PC-9 (cell line): ENCODE data around the gene AGBL4. TPM values are rescaled to one million over a fixed set of nuclear protein-coding genes. Genes with fewer than 3 reads are reported as not detected.

Source experiments
- BruUV-seq: library from RNA; stranded (reverse); fragments of 400-500 nt; replicated peaks from 2 replicates; lab custom pipeline; 2021; lab: Mats Ljungman, UMichigan
- CTCF ChIA-PET: fragments of 300-600 bp; sonication (Branson Sonifier 250); formaldehyde crosslinking; loops from one replicate; lab custom pipeline; 2022; ENCODE audit warnings: antibody characterized with exemption; lab: Charles Lee
- POLR2A ChIA-PET: fragments of 300-600 bp; sonication (Branson Sonifier 250); formaldehyde crosslinking; loops from one replicate; lab custom pipeline; 2022; ENCODE audit warnings: antibody characterized with exemption; ENCODE audit not compliant: unreplicated experiment; lab: Charles Lee
- DNase-seq, 2 experiments: peaks; one replicate each; pipeline versions ENCODE4 v3.0.0 to v3.0.0-alpha.2; 2015 to 2022; ENCODE audit warnings: mixed read lengths in 1 of 2
- H2AFZ ChIP-seq: fragments of 200-600 bp; sonication (generic); 2 replicates; pipeline ENCODE4 v1.8.1; 2017; ENCODE audit warnings: antibody characterized with exemption
- H3F3A ChIP-seq: fragments of 200-600 bp; sonication (generic); 2 replicates; pipeline ENCODE4 v1.8.1; 2017; ENCODE audit warnings: antibody characterized with exemption, mild to moderate bottlenecking, low read depth; ENCODE audit not compliant: insufficient read depth
- H3K27ac ChIP-seq: fragments of 200-600 bp; sonication (generic); 2 replicates; pipeline ENCODE4 v1.6.1; 2016; ENCODE audit warnings: mixed run types
- H3K27me3 ChIP-seq: fragments of 200-600 bp; sonication (generic); 2 replicates; pipeline ENCODE4 v1.6.1; 2016; ENCODE audit warnings: low read depth, mixed run types; ENCODE audit not compliant: insufficient read depth
- H3K36me3 ChIP-seq: fragments of 200-600 bp; sonication (generic); 2 replicates; pipeline ENCODE4 v1.6.1; 2016; ENCODE audit warnings: low read depth, mixed run types
- H3K4me1 ChIP-seq: fragments of 200-600 bp; sonication (generic); replicated peaks from 2 replicates; pipeline ENCODE4 v1.6.1; 2016; ENCODE audit warnings: mixed run types; ENCODE audit not compliant: insufficient read depth
- H3K4me2 ChIP-seq: fragments of 200-600 bp; sonication (generic); 2 replicates; pipeline ENCODE4 v1.6.1; 2017; ENCODE audit warnings: mixed run types
- H3K4me3 ChIP-seq: fragments of 200-600 bp; sonication (generic); 2 replicates; pipeline ENCODE4 v1.6.1; 2016; ENCODE audit warnings: mixed run types
- H3K79me2 ChIP-seq: fragments of 200-600 bp; sonication (generic); 2 replicates; pipeline ENCODE4 v1.6.1; 2017; ENCODE audit warnings: low read depth, mixed run types
- H3K9me2 ChIP-seq: fragments of 200-600 bp; sonication (generic); 2 replicates; pipeline ENCODE4 v1.8.1; 2017; ENCODE audit warnings: mild to moderate bottlenecking; ENCODE audit not compliant: insufficient read depth
- H3K9me3 ChIP-seq: fragments of 200-600 bp; sonication (generic); 2 replicates; pipeline ENCODE4 v1.8.1; 2016; ENCODE audit warnings: low read depth; ENCODE audit not compliant: insufficient read depth
- H4K20me1 ChIP-seq: fragments of 200-600 bp; sonication (generic); 2 replicates; pipeline ENCODE4 v1.8.1; 2017; ENCODE audit not compliant: insufficient read depth
- CTCF ChIP-seq: fragments of 200-600 bp; sonication (generic); conservative IDR thresholded peaks from 2 replicates; pipeline ENCODE4 v1.6.1; 2017; ENCODE audit warnings: mixed run types, antibody characterized with exemption, mild to moderate bottlenecking, moderate library complexity
- EZH2 ChIP-seq: fragments of 200-600 bp; sonication (generic); IDR thresholded peaks from 2 replicates; pipeline ENCODE4 v1.8.0; 2017; ENCODE audit warnings: antibody characterized with exemption, low read depth
- intact Hi-C: fragments of 100-400 bp; cut with micrococcal nuclease; formaldehyde crosslinking; loops from one replicate; pipeline ENCODE4 v1.10.0; 2022; ENCODE audit not compliant: unreplicated experiment
- total RNA-seq: library from RNA; stranded (reverse); gene quantifications from 2 replicates; pipeline ENCODE4 v1.2.3, GENCODE V29; 2021

AGBL4 gene
- total RNA-seq, 1 experiment from 2014 or later: not detected

GRCh38 chr1:48596046-48596445 is 1427.7 kb downstream of the AGBL4 start:
- Histone ChIP-seq H3K27ac (no peak overlapping the region), H2AFZ (no peak overlapping the region), H3K9me3 (no peaks in the 10 kb centered on the region), H3K9me2 (no peaks in the 10 kb centered on the region), H3K4me2 (no peak overlapping the region), H3K36me3 (no peaks in the 10 kb centered on the region), H4K20me1 (no peaks in the 10 kb centered on the region), H3F3A (no peaks in the 10 kb centered on the region), H3K4me1 (no peaks in the 10 kb centered on the region), H3K4me3 (no peak overlapping the region), H3K27me3 (peaks cover 12% of the 10 kb centered on the region; the same call in 1 of the 2 replicates), H3K79me2 (no peaks in the 10 kb centered on the region)
- TF ChIP-seq EZH2 (no peak), CTCF (no peak)
- no peak for DNase-seq
- intact Hi-C loops: no loop called here
- CTCF ChIA-PET: no interaction called here
- POLR2A ChIA-PET: no interaction called here
- no TSS peak for BruUV-seq

GRCh38 chr1:48595613-48596012 is 1428.1 kb downstream of the AGBL4 start:
- BruUV-seq: no TSS peak
- Histone ChIP-seq H3K4me3 (no peak overlapping the region), H3K4me1 (no peaks in the 10 kb centered on the region), H3K9me2 (no peaks in the 10 kb centered on the region), H3K79me2 (no peaks in the 10 kb centered on the region), H3K9me3 (no peaks in the 10 kb centered on the region), H3K27me3 (peaks cover 12% of the 10 kb centered on the region; the same call in 1 of the 2 replicates), H3K4me2 (no peak overlapping the region), H3K36me3 (no peaks in the 10 kb centered on the region), H3F3A (no peaks in the 10 kb centered on the region), H4K20me1 (no peaks in the 10 kb centered on the region), H3K27ac (no peak overlapping the region), H2AFZ (no peak overlapping the region)
- intact Hi-C loops: no loop called here
- POLR2A ChIA-PET: no interaction called here
- CTCF ChIA-PET: no interaction called here
- no peak for TF ChIP-seq CTCF
- no peak for DNase-seq

- no peak overlapping the region for H3K27ac ChIP-seq
- H3K79me2 ChIP-seq: no peaks in the 10 kb centered on the region
- POLR2A ChIA-PET: no interaction called here
- no peaks in the 10 kb centered on the region for H3K9me2 ChIP-seq
- H3F3A ChIP-seq: no peaks in the 10 kb centered on the region
- TF ChIP-seq CTCF: no peak
- TF ChIP-seq EZH2: no peak
- BruUV-seq: no TSS peak
- H3K27me3 ChIP-seq: peaks cover 12% of the 10 kb centered on the region; the same call in 1 of the 2 replicates
- H4K20me1 ChIP-seq: no peaks in the 10 kb centered on the region
- no peak for DNase-seq
- H3K9me3 ChIP-seq: no peaks in the 10 kb centered on the region
- CTCF ChIA-PET: no interaction called here
- H2AFZ ChIP-seq: no peak overlapping the region
- H3K4me2 ChIP-seq: no peak overlapping the region
- no peaks in the 10 kb centered on the region for H3K36me3 ChIP-seq
- H3K4me1 ChIP-seq: no peaks in the 10 kb centered on the region
- H3K4me3 ChIP-seq: no peak overlapping the region
- intact Hi-C loops: no loop called here
These were observed 1431.4 kb downstream of the AGBL4 start for GRCh38 chr1:48592330-48592729.
